Right lobe of liver (tissue), 6 donors: ENCODE results near the gene CDH23. TPM values are rescaled to one million over a fixed set of nuclear protein-coding genes. Genes with fewer than 3 reads are reported as not detected.
A peak's percentile ranks its signal among the peaks of the same experiment; 100 is the strongest.

Experiments used
- ATAC-seq, 4 donors: fragments of 200-7000 bp; cut with Tn5 transposase; one replicate each; pipeline ENCODE4 v1.9.1; 2020; ENCODE audit warnings: mild to moderate bottlenecking in 4 of 4, moderate library complexity in 4 of 4
- DNase-seq, 3 donors: peaks; one replicate each; pipeline ENCODE4 v3.0.0-alpha.2; 2020
- H3K27ac ChIP-seq, 3 donors: fragments of 200-600 bp; one replicate each; pipeline ENCODE4 v1.8.0; 2022
- H3K27me3 ChIP-seq, 2 donors: fragments of 200-600 bp; one replicate each; pipeline ENCODE4 v1.8.0; 2022
- H3K36me3 ChIP-seq, 4 donors: fragments of 200-600 bp; sonication (generic) in 1 of 4; one replicate each; pipeline versions ENCODE4 v1.5.1 to v1.8.0; 2017 to 2022; ENCODE audit warnings: control low read depth in 1 of 4
- H3K4me1 ChIP-seq, 4 donors: fragments of 200-600 bp; sonication (generic) in 1 of 4; one replicate each; pipeline versions ENCODE4 v1.5.1 to v1.8.0; 2017 to 2022; ENCODE audit warnings: control low read depth in 1 of 4
- H3K4me3 ChIP-seq, 3 donors: fragments of 200-600 bp; one replicate each; pipeline ENCODE4 v1.8.0; 2022
- H3K9me3 ChIP-seq, 4 donors: fragments of 200-600 bp; sonication (generic) in 1 of 4; one replicate each; pipeline versions ENCODE4 v1.5.1 to v1.8.0; 2017 to 2022; ENCODE audit warnings: control low read depth in 1 of 4
- CTCF ChIP-seq, 4 donors: fragments of 200-600 bp in 3 of 4; fragments of 450-650 bp in 1 of 4; IDR thresholded peaks; one replicate each; pipeline versions ENCODE4 v1.5.1 to v1.8.0; 2016 to 2022; ENCODE audit warnings: antibody characterized with exemption in 4 of 4, mild to moderate bottlenecking in 2 of 4
- POLR2A ChIP-seq: fragments of 450-650 bp; IDR thresholded peaks from one replicate; pipeline ENCODE4 v1.6.1; 2017; ENCODE audit warnings: antibody characterized with exemption, mild to moderate bottlenecking
- WGBS: methylation state at CpG from one replicate; pipeline ENCODE4 v1.1.6; 2018; ENCODE audit warnings: low coverage, low lambda C conversion rate; ENCODE audit not compliant: insufficient coverage; ENCODE audit errors: missing lambda C conversion rate; 5-methylcytosine and 5-hydroxymethylcytosine counted together
- intact Hi-C, 2 donors: fragments of 100-400 bp; cut with DNase I; formaldehyde crosslinking; loops; one replicate each; pipeline versions ENCODE4 v1.11.2 to v1.14.1; 2022
- total RNA-seq, 6 experiments: library from RNA; depleted of rRNA in 2 of 6; stranded (reverse); fragments of >200 nt in 2 of 6; fragmentation: NEBNext Ultra II Directional in 3 of 6; extraction: Animal tissue kit (Norgen Biotek cat#: 25700) in 3 of 6; gene quantifications; one replicate each; pipeline versions ENCODE4 v1.1.0 to v1.2.4, GENCODE V29; 2016 to 2023
- donor health status: DM: no; HTN: yes; CAD: no.
- donor health status: DM: no; HTN: no; CAD: no.
- donor health status: DM: no; HTN: no; CAD: no.
- donor health status: DM: no; HTN: yes; CAD: no.
- donor health status: DM: no; HTN: yes; CAD: no.

The CDH23 gene
- total RNA-seq, 6 experiments from 2014 or later: 3.3 to 19.7 (median 6.3) TPM

- no peak overlapping the region for H3K27ac ChIP-seq
- H3K9me3 ChIP-seq: no peaks in the 10 kb centered on the region
- ATAC-seq: no peak
- TF ChIP-seq POLR2A: no peak
- TF ChIP-seq CTCF (IDR thresholded peaks at IDR 0.05): no peak
- DNase-seq: no peak
- intact Hi-C loops: no loop called here
- H3K27me3 ChIP-seq: no peaks in the 10 kb centered on the region
- WGBS: 86% methylated on average over 5 of the region's 5 CpGs
- H3K36me3 ChIP-seq: no peaks in the 10 kb centered on the region
- peaks cover 0 to 14% (median 8%) of the 10 kb centered on the region in 4 donors for H3K4me1 ChIP-seq
- H3K4me3 ChIP-seq: no peak overlapping the region
These were observed 218.2 kb downstream of the CDH23 start for GRCh38 chr10:71614946-71615345.

- H3K27ac ChIP-seq: no peak overlapping the region
- H3K9me3 ChIP-seq: no peaks in the 10 kb centered on the region
- DNase-seq (no peak), ATAC-seq (no peak)
- WGBS: no CpG with 5 or more reads among the region's 24 CpGs
- no peak overlapping the region for H3K4me3 ChIP-seq
- peaks cover 0 to 16% (median 9%) of the 10 kb centered on the region in 4 donors for H3K4me1 ChIP-seq
- no peaks in the 10 kb centered on the region for H3K36me3 ChIP-seq
- TF ChIP-seq CTCF (IDR thresholded peaks at IDR 0.05) (no peak), POLR2A (no peak)
- intact Hi-C loops: no loop called here
- H3K27me3 ChIP-seq: no peaks in the 10 kb centered on the region
These were observed 219.0 kb downstream of the CDH23 start for GRCh38 chr10:71615538-71616329.

GRCh38 chr10:71616817-71617654 lies 220.3 kb downstream of the CDH23 start:
- intact Hi-C loops: no loop called here
- ATAC-seq: peak; percentile 47 to 65 (median 54)
- no peaks in the 10 kb centered on the region for H3K9me3 ChIP-seq
- WGBS: 27% methylated on average over 12 of the region's 12 CpGs
- H3K4me1 ChIP-seq: peaks cover 0 to 23% (median 12%) of the 10 kb centered on the region in 4 donors
- H3K36me3 ChIP-seq: no peaks in the 10 kb centered on the region
- H3K27me3 ChIP-seq: no peaks in the 10 kb centered on the region
- H3K27ac ChIP-seq: no peak overlapping the region
- peak in 1 of 3 donors; percentile 67 for DNase-seq
- H3K4me3 ChIP-seq: no peak overlapping the region
- peak; percentile 47 for TF ChIP-seq POLR2A
- no peak for TF ChIP-seq CTCF (IDR thresholded peaks at IDR 0.05)

GRCh38 chr10:71618176-71618575 lies 221.5 kb downstream of the CDH23 start:
- Histone ChIP-seq H3K9me3 (no peaks in the 10 kb centered on the region), H3K36me3 (no peaks in the 10 kb centered on the region), H3K27me3 (no peaks in the 10 kb centered on the region), H3K27ac (no peak overlapping the region), H3K4me3 (no peak overlapping the region), H3K4me1 (peaks cover 0 to 18% (median 8%) of the 10 kb centered on the region in 4 donors)
- DNase-seq (no peak), ATAC-seq (no peak)
- intact Hi-C loops: no loop called here
- 80% methylated on average over 1 of the region's 6 CpGs for WGBS
- TF ChIP-seq CTCF (IDR thresholded peaks at IDR 0.05) (no peak), POLR2A (no peak)
